Aorta (tissue), 5 donors: ENCODE measurements around the gene GPS2. TPM values are rescaled to one million over a fixed set of nuclear protein-coding genes. Genes with fewer than 3 reads are reported as not detected.

Experiments used
- ATAC-seq: fragments of 200-7000 bp; cut with Tn5 transposase; one replicate; pipeline ENCODE4 v1.9.1; 2022; ENCODE audit warnings: moderate library complexity; ENCODE audit not compliant: low FRiP score
- DNase-seq, 2 donors: peaks; one replicate each; pipeline ENCODE4 v3.0.0-alpha.2; 2020
- H3K27ac ChIP-seq, 2 donors: one replicate each; pipeline ENCODE4 v1.5.1; 2013; ENCODE audit warnings: low read length in 2 of 2, mild to moderate bottlenecking in 2 of 2, moderate library complexity in 2 of 2, control low read depth in 1 of 2, inconsistent platforms in 1 of 2, low read depth in 1 of 2
- H3K27me3 ChIP-seq, 2 donors: one replicate each; pipeline ENCODE4 v1.6.1; 2013; ENCODE audit warnings: control low read depth in 1 of 2, low read length in 1 of 2, mild to moderate bottlenecking in 1 of 2, moderate library complexity in 1 of 2; ENCODE audit not compliant: insufficient read depth in 2 of 2, control insufficient read depth in 1 of 2
- H3K36me3 ChIP-seq, 2 donors: one replicate each; pipeline ENCODE4 v1.6.1; 2013; ENCODE audit warnings: control low read depth in 1 of 2, low read length in 1 of 2, mild to moderate bottlenecking in 1 of 2; ENCODE audit not compliant: insufficient read depth in 2 of 2, control insufficient read depth in 1 of 2
- H3K4me1 ChIP-seq, 2 donors: one replicate each; pipeline ENCODE4 v1.6.1; 2013; ENCODE audit warnings: low read length in 2 of 2, control low read depth in 1 of 2, mild to moderate bottlenecking in 1 of 2, moderate library complexity in 1 of 2; ENCODE audit not compliant: insufficient read depth in 2 of 2, control insufficient read depth in 1 of 2
- H3K4me3 ChIP-seq, 2 donors: one replicate each; pipeline ENCODE4 v1.5.1; 2013; ENCODE audit warnings: low read length in 2 of 2, control low read depth in 1 of 2, mild to moderate bottlenecking in 1 of 2
- H3K9me3 ChIP-seq: one replicate; pipeline ENCODE4 v1.6.1; 2013; ENCODE audit warnings: mild to moderate bottlenecking, low read length; ENCODE audit not compliant: control insufficient read depth
- WGBS, 2 donors: extraction: QIAGEN DNeasy Blood & Tissue Kit; methylation state at CpG; one replicate each; pipeline ENCODE4 v1.1.7; 2013; 5-methylcytosine and 5-hydroxymethylcytosine counted together
- intact Hi-C, 2 donors: fragments of 100-400 bp; cut with DNase I; formaldehyde crosslinking; loops; one replicate each; pipeline versions ENCODE4 v1.14.2 to v1.15.0; 2022
- polyA plus RNA-seq, 2 donors: library from polyadenylated mRNA; stranded (reverse); fragments of 200-250 nt; gene quantifications; one replicate each; pipeline ENCODE4 v1.2.3, GENCODE V29; 2013
- total RNA-seq, 2 donors: library from RNA; stranded (reverse); fragmentation: NEBNext Ultra II Directional; extraction: Animal tissue kit (Norgen Biotek cat#: 25700); gene quantifications; one replicate each; pipeline ENCODE4 v1.2.1, GENCODE V29; 2021
- donor health status: healthy with polysubstance abuse.
- donor health status: Bipolar disorder and iron deficiency.
- donor health status: DM: no; HTN: no; CAD: no.
- donor health status: DM: no; HTN: no; CAD: no.
- donor health status: DM: yes; HTN: yes; CAD: no.

The GPS2 gene
- total and polyA plus RNA-seq, 4 donors: 49.5 to 99.1 (median 55.3) TPM

DNA sequence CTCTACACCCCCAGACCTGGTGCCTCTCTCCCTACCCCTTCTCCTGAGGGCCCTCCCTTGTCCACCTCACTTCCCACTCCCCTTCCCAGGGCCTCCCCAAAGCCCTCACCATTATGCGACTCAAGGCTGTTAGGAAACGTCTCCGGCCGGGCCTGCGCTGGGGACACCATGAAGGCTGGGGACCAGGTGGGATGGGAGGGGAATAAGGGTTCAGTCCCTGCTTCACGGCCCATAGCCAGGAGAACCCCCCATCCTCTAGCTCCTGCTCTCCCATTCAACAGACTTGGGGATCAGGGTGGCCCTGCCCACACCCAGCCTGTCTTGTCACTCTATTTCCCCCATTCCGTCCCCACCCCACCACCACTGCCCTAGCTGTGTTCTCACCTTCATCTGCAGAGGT, 11.9 kb upstream of the GPS2 start:
- Histone ChIP-seq H3K9me3 (no peaks in the 10 kb centered on the region), H3K4me3 (no peak overlapping the region), H3K27ac (no peak overlapping the region), H3K4me1 (no peaks in the 10 kb centered on the region), H3K27me3 (no peaks in the 10 kb centered on the region), H3K36me3 (peaks cover 0 to 5% of the 10 kb centered on the region in 2 donors)
- intact Hi-C loops: no loop called here
- 86 to 89% methylated on average over 7 of the region's 7 CpGs for WGBS, 2 donors
- DNase-seq: no peak
- no peak for ATAC-seq

DNA sequence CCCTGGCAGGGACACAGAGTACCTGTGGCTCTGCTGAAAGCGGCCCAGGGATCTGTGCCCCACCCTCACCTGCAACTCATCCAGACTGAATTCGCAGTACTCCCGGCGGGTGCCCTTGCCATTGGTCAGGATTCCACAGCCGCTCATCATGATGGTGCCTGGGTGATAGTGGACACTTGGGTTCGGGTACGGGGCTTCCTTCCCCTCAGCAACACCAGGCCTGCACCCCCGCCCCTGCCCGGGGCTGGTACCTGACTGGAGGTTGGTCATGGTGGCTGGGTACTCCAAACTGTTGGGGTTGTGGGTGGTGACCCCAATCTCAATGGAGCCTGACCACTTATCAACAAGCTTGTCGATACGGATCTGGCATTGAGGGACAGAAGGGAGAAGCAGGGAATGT, 11.0 kb upstream of the GPS2 start:
- ATAC-seq (no peak), DNase-seq (no peak)
- intact Hi-C loops: no loop called here
- H3K27me3 ChIP-seq: no peaks in the 10 kb centered on the region
- H3K36me3 ChIP-seq: peaks cover 0 to 5% of the 10 kb centered on the region in 2 donors
- no peaks in the 10 kb centered on the region for H3K4me1 ChIP-seq
- H3K9me3 ChIP-seq: no peaks in the 10 kb centered on the region
- 90% methylated on average over 11 of the region's 11 CpGs for WGBS, 2 donors
- no peak overlapping the region for H3K4me3 ChIP-seq
- H3K27ac ChIP-seq: no peak overlapping the region

DNA sequence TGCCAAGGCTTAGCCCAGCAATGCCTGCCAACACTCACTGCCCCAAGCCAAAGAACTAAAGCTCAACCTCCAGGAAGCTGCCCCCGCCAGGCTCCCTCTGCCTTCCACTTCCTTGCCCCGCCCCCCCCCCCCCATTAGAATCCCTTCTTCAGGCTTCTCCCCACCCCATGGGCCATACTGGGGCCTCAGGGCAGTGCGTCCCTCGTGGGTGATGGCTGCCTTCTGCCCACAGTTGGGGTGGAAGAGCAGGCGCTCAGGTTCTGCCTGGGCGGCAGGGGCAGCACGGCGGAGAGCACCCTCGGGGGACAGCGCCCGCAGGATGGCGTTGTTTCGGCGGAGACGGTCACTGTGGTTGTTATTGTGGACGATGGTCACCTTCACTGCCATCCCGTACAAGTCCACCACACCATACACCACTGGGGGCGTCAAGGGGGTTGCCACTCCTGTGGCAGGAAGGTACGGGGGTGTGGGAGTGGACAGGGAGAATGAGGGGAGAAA, 9.9 kb upstream of the GPS2 start:
- intact Hi-C loops: no loop called here
- WGBS, 2 donors: 90 to 91% methylated on average over 17 to 19 of the region's 19 CpGs
- Histone ChIP-seq H3K9me3 (no peaks in the 10 kb centered on the region), H3K27me3 (no peaks in the 10 kb centered on the region), H3K36me3 (peaks cover 0 to 5% of the 10 kb centered on the region in 2 donors), H3K4me3 (no peak overlapping the region), H3K4me1 (no peaks in the 10 kb centered on the region), H3K27ac (no peak overlapping the region)
- ATAC-seq (no peak), DNase-seq (no peak)

DNA sequence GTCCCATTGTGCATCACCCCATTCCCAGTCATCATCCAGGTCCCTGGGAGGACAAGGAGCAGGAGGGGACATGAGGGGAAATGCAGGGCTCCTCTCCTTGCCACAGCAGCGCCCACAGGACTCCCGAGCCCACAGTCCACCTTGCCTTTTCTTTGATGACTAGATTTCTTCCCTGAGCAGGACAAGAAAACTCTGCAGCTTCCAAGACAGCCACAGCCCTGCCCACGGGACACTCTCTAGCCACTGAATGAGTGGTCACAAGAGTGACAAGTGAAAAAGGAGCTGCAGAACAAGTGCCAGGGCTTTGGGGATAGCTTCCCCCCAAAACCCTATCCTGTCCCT, 9.2 kb upstream of the GPS2 start:
- no peak for DNase-seq
- Histone ChIP-seq H3K4me3 (no peak overlapping the region), H3K4me1 (no peaks in the 10 kb centered on the region), H3K27ac (no peak overlapping the region), H3K27me3 (no peaks in the 10 kb centered on the region), H3K36me3 (peaks cover 0 to 5% of the 10 kb centered on the region in 2 donors), H3K9me3 (no peaks in the 10 kb centered on the region)
- 82 to 86% methylated on average over 3 of the region's 3 CpGs for WGBS, 2 donors
- no peak for ATAC-seq
- intact Hi-C loops: no loop called here

DNA sequence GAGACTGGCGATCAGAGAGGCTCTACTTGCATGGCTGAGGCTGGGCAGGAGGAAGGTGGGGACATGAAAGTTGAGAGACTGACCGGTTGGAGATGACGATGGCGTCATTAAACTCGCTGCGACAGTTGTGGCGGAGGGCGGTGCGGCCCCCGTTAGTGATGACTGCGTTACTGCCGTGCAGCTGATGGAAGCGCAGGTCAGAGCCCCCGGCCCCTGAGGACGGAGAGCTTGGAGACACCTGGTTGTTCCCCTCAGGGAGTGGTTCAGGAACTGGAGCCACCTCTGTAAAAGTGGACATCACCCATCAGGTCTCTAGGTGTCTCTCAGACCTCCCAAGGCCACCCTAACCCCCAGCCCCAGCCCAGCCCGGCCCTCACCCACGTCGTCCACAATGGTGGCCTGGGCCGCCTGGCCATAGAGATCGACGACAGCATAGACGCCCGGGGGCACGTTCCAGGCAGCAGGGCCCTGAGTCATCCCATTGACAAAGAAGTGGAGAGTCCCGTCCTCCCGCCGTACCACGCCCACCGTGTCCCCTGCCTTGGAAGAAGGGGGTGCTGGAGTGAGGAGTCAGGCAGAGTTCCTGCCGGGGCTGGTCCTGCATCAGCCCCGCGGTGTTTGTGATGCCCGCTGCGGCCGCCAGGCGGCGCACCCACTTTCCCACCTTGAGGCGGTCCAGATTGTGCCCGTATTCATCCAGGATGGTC, 8.7 kb upstream of the GPS2 start:
- H3K4me1 ChIP-seq: no peaks in the 10 kb centered on the region
- ATAC-seq: peak; percentile 33
- WGBS, 2 donors: 63% methylated on average over 36 to 39 of the region's 39 CpGs
- no peak overlapping the region for H3K27ac ChIP-seq
- H3K27me3 ChIP-seq: no peaks in the 10 kb centered on the region
- H3K9me3 ChIP-seq: no peaks in the 10 kb centered on the region
- peaks cover 0 to 5% of the 10 kb centered on the region in 2 donors for H3K36me3 ChIP-seq
- intact Hi-C loops: no loop called here
- H3K4me3 ChIP-seq: no peak overlapping the region
- peak in 1 of 2 donors; percentile 88 for DNase-seq

DNA sequence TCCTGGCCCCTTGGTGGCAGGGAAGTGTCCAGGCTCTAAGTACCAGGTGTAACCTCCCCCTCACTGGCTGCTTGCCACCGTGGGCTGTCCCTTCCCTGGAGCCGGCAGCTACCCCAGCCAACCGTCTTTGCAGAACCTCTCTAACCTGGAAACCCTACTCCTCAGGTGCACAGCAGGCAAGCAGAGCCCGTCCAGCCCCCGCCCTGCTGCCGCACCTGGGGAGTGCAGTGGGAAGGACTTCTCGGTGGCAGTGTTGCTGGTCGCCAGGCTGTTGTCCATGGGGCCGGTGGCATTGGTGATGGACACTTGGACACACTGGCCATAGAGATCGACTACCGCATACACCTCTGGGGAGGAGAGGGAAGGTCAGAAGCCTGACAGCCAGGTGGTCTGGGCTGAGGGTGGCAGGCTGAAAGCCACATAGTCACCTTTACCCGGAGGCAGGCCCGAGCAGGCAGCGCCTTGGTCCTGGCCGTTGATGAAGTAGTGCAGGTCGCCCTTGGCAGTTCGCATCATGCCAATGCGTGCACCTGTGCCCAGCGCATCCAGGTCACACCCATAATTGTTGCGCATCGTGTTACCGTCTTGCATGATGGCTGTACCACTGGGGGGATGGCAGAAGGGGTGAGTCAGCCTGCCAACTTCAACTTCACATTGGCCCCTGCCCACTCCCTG, 7.5 kb upstream of the GPS2 start:
- ATAC-seq: no peak
- intact Hi-C loops: no loop called here

DNA sequence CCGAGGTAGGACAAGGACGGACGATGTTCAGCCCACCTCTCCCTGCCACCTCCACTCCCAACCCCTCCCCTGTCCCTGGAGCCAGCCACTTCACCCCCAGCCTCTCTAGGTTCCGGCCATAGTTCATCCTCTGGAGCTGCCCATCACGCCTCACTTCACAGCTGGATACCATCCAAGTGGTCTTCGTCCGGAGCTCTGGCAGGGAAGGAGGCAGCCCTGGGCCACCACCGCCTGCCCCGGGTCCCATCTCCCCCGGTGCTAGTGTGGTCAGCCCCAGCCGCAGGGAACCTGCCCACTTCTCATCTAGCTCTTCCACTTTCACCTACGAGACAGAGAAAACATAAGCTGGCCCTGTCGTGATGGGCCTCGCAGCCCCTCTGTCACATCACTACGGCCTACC, 6.3 kb upstream of the GPS2 start:
- Histone ChIP-seq H3K9me3 (no peaks in the 10 kb centered on the region), H3K36me3 (peaks cover 0 to 5% of the 10 kb centered on the region in 2 donors), H3K4me1 (no peaks in the 10 kb centered on the region), H3K4me3 (no peak overlapping the region), H3K27ac (no peak overlapping the region), H3K27me3 (no peaks in the 10 kb centered on the region)
- intact Hi-C loops: no loop called here
- ATAC-seq (no peak), DNase-seq (no peak)
- WGBS, 2 donors: 89 to 93% methylated on average over 14 to 15 of the region's 15 CpGs

More for the DNA sequence above, 7.5 kb upstream of the GPS2 start:
- H3K4me1 ChIP-seq: no peaks in the 10 kb centered on the region
- WGBS, 2 donors: 90 to 91% methylated on average over 22 of the region's 22 CpGs
- no peak for DNase-seq
- peaks cover 0 to 5% of the 10 kb centered on the region in 2 donors for H3K36me3 ChIP-seq
- no peak overlapping the region for H3K4me3 ChIP-seq
- no peaks in the 10 kb centered on the region for H3K9me3 ChIP-seq
- H3K27ac ChIP-seq: no peak overlapping the region
- no peaks in the 10 kb centered on the region for H3K27me3 ChIP-seq

DNA sequence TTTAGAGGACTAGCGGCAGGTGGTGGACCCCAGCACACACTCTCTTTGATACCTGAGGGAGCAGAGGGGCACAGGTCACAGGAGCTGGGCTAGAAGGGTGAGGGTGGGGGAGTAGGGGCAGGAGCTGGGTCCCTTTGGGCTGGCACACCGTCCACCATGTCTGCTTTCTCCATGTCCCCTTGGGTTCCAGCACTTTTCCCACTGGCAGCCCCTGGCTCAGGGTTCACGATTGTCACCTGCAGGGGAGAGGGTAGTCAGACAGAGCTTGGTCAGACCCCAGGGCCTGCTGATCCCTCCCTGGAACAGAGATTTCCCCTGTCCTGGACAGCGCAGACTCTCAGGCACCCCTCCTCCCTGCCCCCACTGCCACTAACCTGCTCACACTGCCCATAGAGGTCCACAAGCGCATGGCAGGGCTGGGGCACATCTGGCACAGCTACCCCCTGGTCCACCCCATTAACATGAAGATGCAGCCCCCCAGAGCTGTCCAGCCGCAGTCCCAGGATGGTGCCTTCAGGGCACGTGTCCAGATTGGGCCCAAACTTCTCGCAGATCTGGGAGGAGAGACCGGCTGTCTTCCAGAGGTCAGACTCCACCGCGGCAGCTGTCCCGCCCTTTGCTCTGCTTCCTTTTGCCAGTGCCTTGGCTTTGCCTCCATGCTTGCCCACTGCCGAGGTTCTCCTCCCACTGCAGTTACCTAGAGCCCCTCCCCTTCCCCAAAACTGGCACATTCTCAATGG, 3.1 kb upstream of the GPS2 start:
- ATAC-seq (no peak), DNase-seq (no peak)
- Histone ChIP-seq H3K27me3 (no peaks in the 10 kb centered on the region), H3K9me3 (no peaks in the 10 kb centered on the region), H3K4me1 (no peaks in the 10 kb centered on the region), H3K27ac (no peak overlapping the region), H3K36me3 (peaks cover 0 to 5% of the 10 kb centered on the region in 2 donors), H3K4me3 (no peak overlapping the region)
- WGBS, 2 donors: 90 to 97% methylated on average over 13 of the region's 13 CpGs
- intact Hi-C loops: no loop called here
